GM23338 (cell line): ENCODE results near the gene TCHHL1. TPM values are rescaled to one million over a fixed set of nuclear protein-coding genes. Genes with fewer than 3 reads are reported as not detected.

Experiments used
- ATAC-seq: fragments of 200-7000 bp; cut with Tn5 transposase; 3 replicates; pipeline ENCODE4 v1.9.1; 2020
- DNase-seq: peaks from one replicate; pipeline ENCODE4 v3.0.0-alpha.2; 2015; ENCODE audit warnings: low spot score
- H2AFZ ChIP-seq: fragments of 200-600 bp; sonication (generic); 2 replicates; pipeline ENCODE4 v1.8.0; 2016; ENCODE audit warnings: antibody characterized with exemption, mild to moderate bottlenecking, moderate library complexity
- H3F3A ChIP-seq: fragments of 200-600 bp; sonication (generic); replicated peaks from 2 replicates; pipeline ENCODE4 v1.8.0; 2017; ENCODE audit warnings: antibody characterized with exemption, mixed run types, low read depth
- H3K27ac ChIP-seq: fragments of 200-600 bp; sonication (generic); 2 replicates; pipeline ENCODE4 v1.6.1; 2016; ENCODE audit warnings: low read depth
- H3K27me3 ChIP-seq: fragments of 200-600 bp; sonication (generic); 2 replicates; pipeline ENCODE4 v1.8.0; 2016; ENCODE audit warnings: mild to moderate bottlenecking, mixed run types, moderate library complexity; ENCODE audit not compliant: insufficient read depth
- H3K36me3 ChIP-seq: fragments of 200-600 bp; sonication (generic); 2 replicates; pipeline ENCODE4 v1.8.0; 2016; ENCODE audit warnings: mild to moderate bottlenecking; ENCODE audit not compliant: insufficient read depth
- H3K4me1 ChIP-seq: fragments of 200-600 bp; sonication (generic); 2 replicates; pipeline ENCODE4 v1.8.0; 2016; ENCODE audit warnings: mild to moderate bottlenecking, moderate library complexity; ENCODE audit not compliant: insufficient read depth
- H3K4me2 ChIP-seq: fragments of 200-600 bp; sonication (generic); 2 replicates; pipeline ENCODE4 v1.7.1; 2017; ENCODE audit warnings: mixed run types
- H3K4me3 ChIP-seq: fragments of 200-600 bp; sonication (generic); 2 replicates; pipeline ENCODE4 v1.6.1; 2016; ENCODE audit warnings: mixed run types
- H3K79me2 ChIP-seq: fragments of 200-600 bp; sonication (generic); replicated peaks from 2 replicates; pipeline ENCODE4 v1.8.0; 2017; ENCODE audit warnings: mild to moderate bottlenecking; ENCODE audit not compliant: insufficient read depth
- H3K9me2 ChIP-seq: fragments of 200-600 bp; sonication (generic); 2 replicates; pipeline ENCODE4 v1.8.0; 2017; ENCODE audit not compliant: insufficient read depth
- H4K20me1 ChIP-seq: fragments of 200-600 bp; sonication (generic); replicated peaks from 2 replicates; pipeline ENCODE4 v1.8.0; 2017; ENCODE audit warnings: mild to moderate bottlenecking; ENCODE audit not compliant: insufficient read depth
- H3K27ac Mint-ChIP-seq: 2 replicates; pipeline ENCODE4 v1.8.0; 2020; ENCODE audit warnings: inconsistent platforms, mild to moderate bottlenecking, moderate library complexity, mixed read lengths
- H3K27me3 Mint-ChIP-seq: 3 replicates; pipeline ENCODE4 v1.8.0; 2022; ENCODE audit warnings: low read depth, mild to moderate bottlenecking, moderate library complexity, mixed read lengths, inconsistent platforms; ENCODE audit not compliant: insufficient read depth, poor library complexity
- H3K36me3 Mint-ChIP-seq: 3 replicates; pipeline ENCODE4 v1.8.0; 2021; ENCODE audit warnings: low read depth, mild to moderate bottlenecking, inconsistent platforms, moderate library complexity, mixed read lengths
- H3K4me1 Mint-ChIP-seq: 3 replicates; pipeline ENCODE4 v1.8.0; 2020; ENCODE audit warnings: mild to moderate bottlenecking, inconsistent platforms, mixed read lengths
- H3K4me3 Mint-ChIP-seq: 3 replicates; pipeline ENCODE4 v1.8.0; 2021; ENCODE audit warnings: moderate library complexity, mild to moderate bottlenecking, inconsistent platforms, mixed read lengths
- H3K9me3 Mint-ChIP-seq: 3 replicates; pipeline ENCODE4 v1.8.0; 2020; ENCODE audit warnings: moderate library complexity, mild to moderate bottlenecking, inconsistent platforms, mixed read lengths
- CTCF ChIP-seq, 2 experiments: fragments of 200-600 bp in 1 of 2; sonication (generic) in 1 of 2; conservative IDR thresholded peaks; 2 replicates each; pipeline versions ENCODE4 v1.5.1 to v1.6.1; 2016 to 2017; ENCODE audit warnings: antibody characterized with exemption in 2 of 2, low read depth in 2 of 2, mild to moderate bottlenecking in 2 of 2, moderate library complexity in 1 of 2
- EZH2 ChIP-seq: fragments of 200-600 bp; sonication (generic); IDR thresholded peaks from one replicate; pipeline ENCODE4 v1.8.0; 2017; ENCODE audit warnings: antibody characterized with exemption, mild to moderate bottlenecking, low read depth; ENCODE audit not compliant: unreplicated experiment
- EZH2phosphoT487 ChIP-seq: fragments of 200-600 bp; sonication (generic); IDR thresholded peaks from one replicate; pipeline ENCODE4 v1.8.1; 2018; ENCODE audit warnings: antibody characterized with exemption; ENCODE audit not compliant: unreplicated experiment
- JUNB ChIP-seq: IDR thresholded peaks from one replicate; pipeline ENCODE4 v1.6.1; 2016; ENCODE audit warnings: antibody characterized with exemption; ENCODE audit not compliant: unreplicated experiment
- POLR2AphosphoS5 ChIP-seq: IDR thresholded peaks from 2 replicates; pipeline ENCODE4 v1.6.1; 2016; ENCODE audit warnings: antibody characterized with exemption, low read depth
- REST ChIP-seq: IDR thresholded peaks from one replicate; pipeline ENCODE4 v1.6.1; 2018; ENCODE audit warnings: antibody characterized with exemption; ENCODE audit not compliant: unreplicated experiment
- STAT1 ChIP-seq: IDR thresholded peaks from one replicate; pipeline ENCODE4 v1.6.1; 2016; ENCODE audit warnings: antibody characterized with exemption; ENCODE audit not compliant: unreplicated experiment
- ZNF331 ChIP-seq: fragments of 250-450 bp; sonication (Bioruptor Pico); IDR thresholded peaks from 2 replicates; pipeline ENCODE4 v1.5.0; 2020; ENCODE audit warnings: low read depth, mild to moderate bottlenecking, moderate library complexity
- polyA plus RNA-seq: library from polyadenylated mRNA; unstranded; fragments of >200 nt; fragmentation: Nextera tagmentation; extraction: Ambion mirVana; gene quantifications from 2 replicates; pipeline ENCODE4 v1.2.1, GENCODE V29; 2016
- total RNA-seq: library from RNA; depleted of rRNA; stranded (reverse); fragments of >200 nt; shearing (Covaris generic); gene quantifications from 2 replicates; pipeline ENCODE4 v1.2.3, GENCODE V29; 2014
- TF ChIP-seq, protein P1 (sequence below): IDR thresholded peaks from 2 replicates; pipeline ENCODE4 v1.6.1; 2016; ENCODE audit warnings: antibody characterized with exemption

The TCHHL1 gene
- total and polyA plus RNA-seq, 2 experiments from 2014 or later: not detected

DNA sequence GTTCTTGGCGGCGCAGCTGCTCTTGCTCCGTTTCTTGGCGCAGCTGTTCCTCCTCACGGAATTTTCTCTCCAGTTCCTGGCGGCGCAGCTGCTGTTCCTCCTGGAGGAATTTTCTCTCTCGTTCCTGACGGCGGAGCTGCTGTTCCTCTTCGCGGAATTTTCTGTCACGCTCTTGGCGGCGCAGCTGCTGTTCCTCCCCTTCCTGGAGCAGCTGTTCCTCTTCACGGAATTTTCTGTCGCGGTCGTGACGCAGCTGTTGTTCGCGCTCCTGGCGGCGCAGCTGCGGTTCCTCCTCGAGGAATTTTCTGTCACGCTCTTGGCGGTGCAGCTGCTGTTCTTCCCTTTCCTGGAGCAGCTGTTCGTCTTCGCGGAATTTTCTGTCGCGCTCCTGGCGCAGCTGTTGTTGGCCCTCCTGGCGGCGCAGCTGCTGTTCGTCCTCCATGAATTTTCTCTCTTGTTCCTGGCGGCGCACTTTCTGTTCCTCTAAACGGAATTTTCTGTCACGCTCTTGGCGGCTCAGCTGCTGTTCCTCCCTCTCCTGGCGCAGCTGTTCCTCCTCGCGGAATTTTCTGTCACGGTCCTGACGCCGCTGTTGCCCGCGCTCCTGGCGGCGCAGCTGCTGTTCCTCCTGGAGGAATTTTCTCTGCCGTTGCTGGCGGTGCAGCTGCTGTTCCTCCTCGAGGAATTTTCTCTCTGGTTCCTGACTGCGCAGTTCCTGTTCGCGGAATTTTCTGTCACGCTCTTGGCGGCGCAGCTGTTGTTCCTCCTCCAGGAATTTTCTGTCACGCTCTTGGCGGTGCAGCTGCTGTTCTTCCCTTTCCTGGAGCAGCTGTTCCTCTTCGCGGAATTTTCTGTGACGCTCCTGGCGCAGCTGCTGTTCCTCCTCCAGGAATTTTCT, 19.4 kb upstream of the TCHHL1 start (continued):
- TF ChIP-seq, protein P1, sequence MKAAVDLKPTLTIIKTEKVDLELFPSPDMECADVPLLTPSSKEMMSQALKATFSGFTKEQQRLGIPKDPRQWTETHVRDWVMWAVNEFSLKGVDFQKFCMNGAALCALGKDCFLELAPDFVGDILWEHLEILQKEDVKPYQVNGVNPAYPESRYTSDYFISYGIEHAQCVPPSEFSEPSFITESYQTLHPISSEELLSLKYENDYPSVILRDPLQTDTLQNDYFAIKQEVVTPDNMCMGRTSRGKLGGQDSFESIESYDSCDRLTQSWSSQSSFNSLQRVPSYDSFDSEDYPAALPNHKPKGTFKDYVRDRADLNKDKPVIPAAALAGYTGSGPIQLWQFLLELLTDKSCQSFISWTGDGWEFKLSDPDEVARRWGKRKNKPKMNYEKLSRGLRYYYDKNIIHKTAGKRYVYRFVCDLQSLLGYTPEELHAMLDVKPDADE: no peak
- TF ChIP-seq STAT1: no peak
- no peak for TF ChIP-seq REST
- TF ChIP-seq JUNB: no peak
- TF ChIP-seq ZNF331 (CRISPR knock-in tag): no peak
- TF ChIP-seq POLR2AphosphoS5: no peak
- peak in 1 of 2 experiments; percentile 14; a peak in 1 of 4 replicates for TF ChIP-seq CTCF (conservative IDR thresholded peaks at IDR 0.05; ENCODE audit: low read depth in 2 of 2)

DNA sequence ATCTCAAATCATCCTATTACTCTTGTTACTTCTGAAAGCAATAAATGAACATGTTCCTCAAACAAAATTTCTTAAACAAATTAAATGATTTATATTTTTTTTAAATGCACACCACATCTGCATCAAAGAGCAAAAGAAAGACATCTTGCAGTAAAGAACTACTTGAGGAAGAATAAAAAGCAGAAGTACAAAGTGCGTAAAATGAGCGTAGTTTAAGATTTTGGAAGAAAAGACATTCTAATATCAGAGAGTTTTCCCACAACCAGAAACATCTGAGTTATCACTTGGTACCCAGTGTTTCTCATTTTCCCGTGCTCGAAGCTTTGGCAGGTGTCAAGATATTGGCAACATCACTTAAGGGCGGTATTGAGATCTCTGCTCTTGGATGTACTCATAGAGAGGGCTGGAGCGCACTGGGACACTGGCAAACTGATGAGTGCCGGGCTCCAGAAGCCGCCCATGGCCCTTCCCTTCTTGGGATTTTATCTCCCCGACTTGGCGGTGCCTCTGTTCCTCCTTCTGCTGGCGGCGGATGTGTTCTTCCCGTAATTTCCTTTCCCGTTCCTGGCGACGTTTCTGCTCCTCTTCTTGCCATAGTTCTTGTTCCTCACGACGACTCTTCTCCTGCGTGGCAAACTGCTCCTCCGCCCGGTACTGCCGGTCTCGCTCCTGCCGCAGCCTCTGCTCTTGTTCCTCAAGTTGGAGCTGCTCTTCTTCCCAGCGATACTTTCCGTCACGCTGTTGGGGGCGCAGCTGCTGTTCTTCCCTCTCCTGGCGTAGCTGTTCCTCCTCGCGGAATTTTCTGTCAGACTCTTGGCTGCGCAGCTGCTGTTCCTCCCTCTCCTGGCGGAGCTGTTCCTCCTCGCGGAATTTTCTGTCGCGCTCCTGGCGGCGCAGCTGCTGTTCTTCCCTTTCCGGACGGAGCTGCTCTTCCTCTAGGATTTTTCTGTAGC, 18.4 kb upstream of the TCHHL1 start:
- TF ChIP-seq EZH2phosphoT487: peak; percentile 58
- no peak for TF ChIP-seq REST
- TF ChIP-seq EZH2: peak; percentile 74
- Mint-ChIP-seq H3K36me3 (peaks cover 4% of the 10 kb centered on the region; the same call in 1 of the 3 replicates), H3K4me1 (peaks cover 8% of the 10 kb centered on the region; the same call in 2 of the 3 replicates), H3K27me3 (peaks cover 3% of the 10 kb centered on the region), H3K4me3 (no peak overlapping the region; the same call in 2 of the 3 replicates), H3K27ac (no peak overlapping the region), H3K9me3 (no peaks in the 10 kb centered on the region; the same call in 2 of the 3 replicates)
- Histone ChIP-seq H3F3A (peaks cover 43% of the 10 kb centered on the region), H3K9me2 (no peaks in the 10 kb centered on the region), H3K4me1 (peaks cover 5% of the 10 kb centered on the region; the same call in 1 of the 2 replicates), H4K20me1 (no peaks in the 10 kb centered on the region), H3K4me3 (peak overlapping the region; percentile 59), H3K36me3 (no peaks in the 10 kb centered on the region), H3K79me2 (no peaks in the 10 kb centered on the region), H3K27me3 (peaks cover 89% of the 10 kb centered on the region), H3K4me2 (peak overlapping the region; percentile 88), H2AFZ (peak overlapping the region; percentile 80), H3K27ac (no peak overlapping the region)
- peak; percentile 56 for DNase-seq
- ATAC-seq: peak; percentile 12
